Astrocyte (in vitro differentiated cells and primary cell): Measurements from ENCODE around the gene MAST3. TPM values are rescaled to one million over a fixed set of nuclear protein-coding genes. Genes with fewer than 3 reads are reported as not detected.

Experiments
- DNase-seq: peaks from one replicate; pipeline ENCODE4 v3.0.0-alpha.2; 2010; ENCODE audit warnings: low read depth
- FAIRE-seq: peaks from 2 replicates; lab custom pipeline; 2011; peaks lifted over from hg19 to GRCh38; lab: Jason Lieb, UNC
- H2AFZ ChIP-seq: 2 replicates; pipeline ENCODE4 v1.6.0; 2012; ENCODE audit warnings: low read depth, low read length, inconsistent platforms
- H3K27ac ChIP-seq: 2 replicates; pipeline ENCODE4 v1.5.1; 2011; ENCODE audit warnings: low read depth, low read length, inconsistent platforms
- H3K27me3 ChIP-seq: 2 replicates; pipeline ENCODE4 v1.6.0; 2011; ENCODE audit warnings: low read length, inconsistent platforms; ENCODE audit not compliant: insufficient read depth
- H3K36me3 ChIP-seq: 2 replicates; pipeline ENCODE4 v1.5.1; 2011; ENCODE audit warnings: low read length, inconsistent platforms; ENCODE audit not compliant: insufficient read depth
- H3K4me1 ChIP-seq: 2 replicates; pipeline ENCODE4 v1.5.1; 2011; ENCODE audit warnings: low read length, inconsistent platforms; ENCODE audit not compliant: insufficient read depth
- H3K4me2 ChIP-seq: 2 replicates; pipeline ENCODE4 v1.6.0; 2012; ENCODE audit warnings: low read length, inconsistent platforms
- H3K4me3 ChIP-seq: 2 replicates; pipeline ENCODE4 v1.5.1; 2011; ENCODE audit warnings: low read depth, mild to moderate bottlenecking, low read length, inconsistent platforms; ENCODE audit not compliant: insufficient read depth
- H3K79me2 ChIP-seq: 2 replicates; pipeline ENCODE4 v1.6.0; 2012; ENCODE audit warnings: mild to moderate bottlenecking, low read length, inconsistent platforms; ENCODE audit not compliant: insufficient read depth
- H3K9ac ChIP-seq: 2 replicates; pipeline ENCODE4 v1.6.0; 2012; ENCODE audit warnings: mild to moderate bottlenecking, low read length, inconsistent platforms
- H3K9me3 ChIP-seq: 2 replicates; pipeline ENCODE4 v1.5.1; 2012; ENCODE audit warnings: low read depth, mild to moderate bottlenecking, low read length, inconsistent platforms; ENCODE audit not compliant: insufficient read depth
- H4K20me1 ChIP-seq: 2 replicates; pipeline ENCODE4 v1.6.0; 2012; ENCODE audit warnings: low read length, inconsistent platforms; ENCODE audit not compliant: insufficient read depth
- H3K27ac Mint-ChIP-seq: one replicate; pipeline ENCODE4 v1.8.0; 2021; ENCODE audit warnings: mild to moderate bottlenecking, mixed read lengths; ENCODE audit not compliant: unreplicated experiment
- H3K27me3 Mint-ChIP-seq: one replicate; pipeline ENCODE4 v1.8.0; 2021; ENCODE audit warnings: low read depth, mixed read lengths; ENCODE audit not compliant: unreplicated experiment
- H3K36me3 Mint-ChIP-seq: one replicate; pipeline ENCODE4 v1.8.0; 2021; ENCODE audit warnings: low read depth, mixed read lengths; ENCODE audit not compliant: unreplicated experiment
- H3K4me1 Mint-ChIP-seq: one replicate; pipeline ENCODE4 v1.8.0; 2021; ENCODE audit warnings: low read depth, mixed read lengths; ENCODE audit not compliant: unreplicated experiment
- H3K4me3 Mint-ChIP-seq: one replicate; pipeline ENCODE4 v1.8.0; 2021; ENCODE audit warnings: mild to moderate bottlenecking, moderate library complexity, mixed read lengths; ENCODE audit not compliant: unreplicated experiment
- H3K9me3 Mint-ChIP-seq: one replicate; pipeline ENCODE4 v1.8.0; 2021; ENCODE audit warnings: mild to moderate bottlenecking, mixed read lengths; ENCODE audit not compliant: unreplicated experiment
- EZH2 ChIP-seq: IDR thresholded peaks from 2 replicates; pipeline ENCODE4 v1.6.1; 2012; ENCODE audit warnings: mild to moderate bottlenecking, low read length, inconsistent platforms; ENCODE audit not compliant: insufficient read depth
- total RNA-seq: library from RNA; stranded (reverse); gene quantifications from 2 replicates; pipeline ENCODE4 v1.2.1, GENCODE V29; 2021
- TF ChIP-seq, protein P1 (sequence below): IDR thresholded peaks from 2 replicates; pipeline ENCODE4 v1.5.1; 2011; ENCODE audit warnings: low read depth, mild to moderate bottlenecking, inconsistent platforms, low read length, moderate library complexity; ENCODE audit not compliant: insufficient read depth

MAST3 gene
- total RNA-seq, 1 donor from 2014 or later, result 5.5 TPM

DNA sequence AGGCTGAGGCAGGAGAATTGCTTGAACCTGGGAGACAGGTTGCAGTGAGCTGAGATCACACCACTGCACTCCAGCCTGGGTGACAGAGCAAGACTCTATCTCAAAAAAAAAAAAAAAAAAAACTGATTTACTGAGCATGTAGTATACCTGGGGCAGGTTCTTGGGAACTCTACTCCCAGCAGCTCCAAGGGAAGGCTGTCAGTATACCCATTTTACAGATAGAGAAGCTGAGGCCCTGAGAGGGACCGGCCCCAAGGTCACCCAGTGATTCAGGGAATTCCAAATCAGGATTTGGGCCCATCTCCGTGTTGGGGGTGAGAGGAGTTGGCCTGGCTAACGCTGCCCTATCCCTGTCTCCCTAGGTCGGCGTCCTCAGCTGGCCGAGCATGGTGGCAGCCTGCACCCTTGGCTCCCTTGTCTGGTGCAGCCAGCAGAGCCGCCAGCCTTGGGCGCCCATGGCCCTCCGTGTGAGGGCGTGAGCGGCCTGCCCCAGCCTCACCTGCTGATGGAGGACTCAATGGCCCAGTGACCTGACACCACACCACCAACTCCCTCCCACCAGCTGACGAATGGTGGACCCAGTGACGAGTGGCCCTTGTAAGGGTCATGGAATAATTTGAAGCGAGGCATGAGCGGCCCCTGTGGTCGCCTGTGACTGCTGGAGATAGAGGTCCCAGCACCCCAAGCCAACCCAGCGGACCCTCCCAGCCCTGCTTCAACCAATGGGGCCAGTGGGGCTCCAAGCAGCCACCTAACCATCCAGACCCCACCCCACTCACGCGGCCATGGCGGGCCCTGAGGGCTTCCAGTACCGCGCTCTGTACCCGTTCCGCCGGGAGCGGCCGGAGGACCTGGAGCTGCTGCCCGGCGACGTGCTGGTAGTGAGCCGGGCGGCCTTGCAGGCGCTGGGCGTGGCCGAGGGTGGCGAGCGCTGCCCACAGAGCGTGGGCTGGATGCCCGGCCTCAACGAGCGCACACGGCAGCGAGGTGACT lies 57.8 kb downstream of the MAST3 start:
- peak overlapping the region; percentile 57 for H3K4me3 Mint-ChIP-seq
- Histone ChIP-seq H3K4me1 (peaks cover 23% of the 10 kb centered on the region), H3K4me2 (no peak overlapping the region), H4K20me1 (peaks cover 28% of the 10 kb centered on the region), H3K4me3 (no peak overlapping the region), H3K27me3 (no peaks in the 10 kb centered on the region), H2AFZ (no peak overlapping the region), H3K27ac (no peak overlapping the region), H3K79me2 (peaks cover 29% of the 10 kb centered on the region), H3K9ac (peak overlapping the region; percentile 36), H3K9me3 (no peaks in the 10 kb centered on the region), H3K36me3 (peaks cover 2% of the 10 kb centered on the region)
- no peak for DNase-seq
- no peaks in the 10 kb centered on the region for H3K27me3 Mint-ChIP-seq
- no peak overlapping the region for H3K27ac Mint-ChIP-seq
- TF ChIP-seq, protein P1, sequence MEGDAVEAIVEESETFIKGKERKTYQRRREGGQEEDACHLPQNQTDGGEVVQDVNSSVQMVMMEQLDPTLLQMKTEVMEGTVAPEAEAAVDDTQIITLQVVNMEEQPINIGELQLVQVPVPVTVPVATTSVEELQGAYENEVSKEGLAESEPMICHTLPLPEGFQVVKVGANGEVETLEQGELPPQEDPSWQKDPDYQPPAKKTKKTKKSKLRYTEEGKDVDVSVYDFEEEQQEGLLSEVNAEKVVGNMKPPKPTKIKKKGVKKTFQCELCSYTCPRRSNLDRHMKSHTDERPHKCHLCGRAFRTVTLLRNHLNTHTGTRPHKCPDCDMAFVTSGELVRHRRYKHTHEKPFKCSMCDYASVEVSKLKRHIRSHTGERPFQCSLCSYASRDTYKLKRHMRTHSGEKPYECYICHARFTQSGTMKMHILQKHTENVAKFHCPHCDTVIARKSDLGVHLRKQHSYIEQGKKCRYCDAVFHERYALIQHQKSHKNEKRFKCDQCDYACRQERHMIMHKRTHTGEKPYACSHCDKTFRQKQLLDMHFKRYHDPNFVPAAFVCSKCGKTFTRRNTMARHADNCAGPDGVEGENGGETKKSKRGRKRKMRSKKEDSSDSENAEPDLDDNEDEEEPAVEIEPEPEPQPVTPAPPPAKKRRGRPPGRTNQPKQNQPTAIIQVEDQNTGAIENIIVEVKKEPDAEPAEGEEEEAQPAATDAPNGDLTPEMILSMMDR, result no peak
- no peak for TF ChIP-seq EZH2
- no peak for FAIRE-seq
- H3K36me3 Mint-ChIP-seq, result peaks cover 4% of the 10 kb centered on the region
- H3K9me3 Mint-ChIP-seq, result peaks cover under 1% of the 10 kb centered on the region
- H3K4me1 Mint-ChIP-seq, result peaks cover 7% of the 10 kb centered on the region

DNA sequence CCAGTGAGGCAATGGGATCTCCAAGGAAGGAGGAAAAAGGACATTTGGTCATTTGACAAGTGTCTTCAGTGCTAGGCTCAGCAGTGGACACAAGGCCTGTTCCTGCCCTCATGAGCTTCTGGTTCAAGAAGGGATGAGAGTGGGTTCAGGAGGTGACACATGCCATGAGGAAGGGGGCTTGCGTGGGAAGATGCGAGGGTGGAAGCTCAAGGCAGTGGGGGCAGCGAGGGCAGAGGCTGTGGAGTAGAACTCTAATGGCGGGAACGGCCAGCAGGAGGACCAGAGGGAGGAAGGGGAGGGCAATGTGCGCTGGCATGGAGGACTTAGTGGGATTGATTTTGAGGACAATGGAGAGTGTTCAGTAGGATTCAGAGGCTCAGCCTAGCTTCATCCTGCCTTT lies 58.7 kb downstream of the MAST3 start:
- no peaks in the 10 kb centered on the region for H3K27me3 ChIP-seq
- no peak overlapping the region for H3K4me3 ChIP-seq
- DNase-seq (no peak), FAIRE-seq (no peak)
- H3K9ac ChIP-seq, result peak overlapping the region; percentile 36
- no peak overlapping the region for H3K4me3 Mint-ChIP-seq
- H2AFZ ChIP-seq, result no peak overlapping the region
- no peak for TF ChIP-seq EZH2
- TF ChIP-seq, protein P1, result no peak
- H3K27me3 Mint-ChIP-seq, result no peaks in the 10 kb centered on the region
- H3K4me1 Mint-ChIP-seq, result peaks cover 7% of the 10 kb centered on the region
- peaks cover 1% of the 10 kb centered on the region for H3K9me3 Mint-ChIP-seq
- H3K36me3 ChIP-seq, result peaks cover 2% of the 10 kb centered on the region
- H3K4me1 ChIP-seq, result peaks cover 28% of the 10 kb centered on the region
- no peak overlapping the region for H3K27ac Mint-ChIP-seq
- no peaks in the 10 kb centered on the region for H3K9me3 ChIP-seq
- peaks cover 29% of the 10 kb centered on the region for H3K79me2 ChIP-seq
- H3K36me3 Mint-ChIP-seq, result peaks cover 4% of the 10 kb centered on the region
- no peak overlapping the region for H3K4me2 ChIP-seq
- no peak overlapping the region for H3K27ac ChIP-seq
- peaks cover 28% of the 10 kb centered on the region for H4K20me1 ChIP-seq
